Adrenal gland (tissue), 5 donors: Measurements from ENCODE around the gene TADA2B.

Experiments used
- POLR2A ChIP-seq, 2 donors: fragments of 450-650 bp; IDR thresholded peaks; one replicate each; pipeline ENCODE4 v1.6.1; 2017; ENCODE audit warnings: antibody characterized with exemption in 2 of 2, mild to moderate bottlenecking in 2 of 2, moderate library complexity in 1 of 2
- TF ChIP-seq, protein P1 (sequence below), 6 experiments: fragments of 450-650 bp in 4 of 6; fragments of 200-600 bp in 2 of 6; sonication (generic) in 1 of 6; IDR thresholded peaks; 1 replicate in 5 of 6; 2 replicates in 1 of 6; pipeline versions ENCODE4 v1.5.1 to v1.8.0; 2016 to 2021; ENCODE audit warnings: antibody characterized with exemption in 6 of 6, mild to moderate bottlenecking in 2 of 6, moderate library complexity in 1 of 6
- donor health status: DM: no; HTN: no; CAD: no.

DNA sequence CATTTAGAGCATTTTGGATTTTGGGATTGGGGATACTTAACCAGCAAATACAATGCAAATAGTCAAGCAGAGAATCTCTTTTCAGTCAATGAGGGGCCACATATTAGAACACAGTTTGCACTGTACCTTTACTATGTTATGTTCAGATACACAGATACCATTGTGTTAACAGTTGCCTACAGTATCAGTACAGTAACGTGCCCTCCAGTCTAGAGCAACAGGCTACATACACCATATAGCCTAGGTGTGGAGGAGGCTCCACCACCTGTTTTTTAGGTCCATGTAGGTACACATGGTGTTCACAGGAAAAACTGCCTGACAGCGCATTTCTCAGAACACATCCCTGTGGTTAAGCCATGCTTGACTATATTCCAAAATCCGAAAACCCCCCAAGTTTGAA, 15.6 kb downstream of the TADA2B start:
- TF ChIP-seq, protein P1, sequence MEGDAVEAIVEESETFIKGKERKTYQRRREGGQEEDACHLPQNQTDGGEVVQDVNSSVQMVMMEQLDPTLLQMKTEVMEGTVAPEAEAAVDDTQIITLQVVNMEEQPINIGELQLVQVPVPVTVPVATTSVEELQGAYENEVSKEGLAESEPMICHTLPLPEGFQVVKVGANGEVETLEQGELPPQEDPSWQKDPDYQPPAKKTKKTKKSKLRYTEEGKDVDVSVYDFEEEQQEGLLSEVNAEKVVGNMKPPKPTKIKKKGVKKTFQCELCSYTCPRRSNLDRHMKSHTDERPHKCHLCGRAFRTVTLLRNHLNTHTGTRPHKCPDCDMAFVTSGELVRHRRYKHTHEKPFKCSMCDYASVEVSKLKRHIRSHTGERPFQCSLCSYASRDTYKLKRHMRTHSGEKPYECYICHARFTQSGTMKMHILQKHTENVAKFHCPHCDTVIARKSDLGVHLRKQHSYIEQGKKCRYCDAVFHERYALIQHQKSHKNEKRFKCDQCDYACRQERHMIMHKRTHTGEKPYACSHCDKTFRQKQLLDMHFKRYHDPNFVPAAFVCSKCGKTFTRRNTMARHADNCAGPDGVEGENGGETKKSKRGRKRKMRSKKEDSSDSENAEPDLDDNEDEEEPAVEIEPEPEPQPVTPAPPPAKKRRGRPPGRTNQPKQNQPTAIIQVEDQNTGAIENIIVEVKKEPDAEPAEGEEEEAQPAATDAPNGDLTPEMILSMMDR (IDR thresholded peaks at IDR 0.05) = no peak
- no peak for TF ChIP-seq POLR2A (IDR thresholded peaks at IDR 0.05)
